GM19395 (cell line): Measurements from ENCODE around the gene PNLIPRP3.
A peak's percentile ranks its signal among the peaks of the same experiment; 100 is the strongest.
"Not testable (repeated sequence)": the region's sequence is repeated elsewhere in the genome, so short reads cannot be mapped to it uniquely, and the experiment has no call there.

Source experiments
- ATAC-seq: cut with Tn5 transposase; IDR thresholded peaks from one replicate; pipeline ENCODE4 v1.9.1; 2021; ENCODE audit warnings: mild to moderate bottlenecking, moderate library complexity; ENCODE audit not compliant: unreplicated experiment

The PNLIPRP3 gene

GRCh38 chr10:116427671-116428070 is at the start of gene PNLIPRP3:
PNLIPRP3 (plus strand) TSS chr10:116427847; CDS start chr10:116428013, 166 bp downstream.
- ATAC-seq = no peak

- ATAC-seq = no peak
Measured at GRCh38 chr10:116382290-116382689, 45.4 kb upstream of the PNLIPRP3 start.

- peak; percentile 36 for ATAC-seq
Measured at GRCh38 chr10:116385311-116385710, 42.3 kb upstream of the PNLIPRP3 start.

- peak; percentile 65 for ATAC-seq
Measured at GRCh38 chr10:116385994-116386809, 41.4 kb upstream of the PNLIPRP3 start.

GRCh38 chr10:116393246-116393831 is 34.3 kb upstream of the PNLIPRP3 start:
- ATAC-seq = not testable (repeated sequence)

GRCh38 chr10:116395223-116395985 is 32.2 kb upstream of the PNLIPRP3 start:
- ATAC-seq = no peak

- no peak for ATAC-seq
Measured at GRCh38 chr10:116398224-116398623, 29.4 kb upstream of the PNLIPRP3 start.

GRCh38 chr10:116402858-116403257 is 24.8 kb upstream of the PNLIPRP3 start:
- no peak for ATAC-seq

GRCh38 chr10:116403740-116404250 is 23.9 kb upstream of the PNLIPRP3 start:
- no peak for ATAC-seq

GRCh38 chr10:116408719-116409118 is 18.9 kb upstream of the PNLIPRP3 start:
- peak; percentile 80 for ATAC-seq

GRCh38 chr10:116410351-116410750 is 17.3 kb upstream of the PNLIPRP3 start:
- no peak for ATAC-seq

GRCh38 chr10:116417821-116418220 is 9.8 kb upstream of the PNLIPRP3 start:
- ATAC-seq = no peak

GRCh38 chr10:116418389-116418788 is 9.3 kb upstream of the PNLIPRP3 start:
- ATAC-seq = no peak

GRCh38 chr10:116421815-116422214 is 5.8 kb upstream of the PNLIPRP3 start:
- no peak for ATAC-seq

GRCh38 chr10:116429288-116429977 is 1.8 kb downstream of the PNLIPRP3 start:
- ATAC-seq = no peak

GRCh38 chr10:116430288-116430687 is 2.6 kb downstream of the PNLIPRP3 start:
- ATAC-seq = no peak

- ATAC-seq = no peak
Measured at GRCh38 chr10:116431598-116431997, 4.0 kb downstream of the PNLIPRP3 start.

- ATAC-seq = no peak
Measured at GRCh38 chr10:116437076-116437692, 9.5 kb downstream of the PNLIPRP3 start.

- no peak for ATAC-seq
Measured at GRCh38 chr10:116440330-116441030, 12.8 kb downstream of the PNLIPRP3 start.
